H1 (cell line): ENCODE data around the gene PRCD. TPM values are rescaled to one million over a fixed set of nuclear protein-coding genes. Genes with fewer than 3 reads are reported as not detected.
A peak's percentile ranks its signal among the peaks of the same experiment; 100 is the strongest.

Experiments
- CTCF ChIA-PET: fragments of 300-600 bp; sonication (Branson Sonifier 250); formaldehyde crosslinking; loops from one replicate; lab custom pipeline; 2021; ENCODE audit not compliant: partially characterized antibody; lab: Charles Lee
- POLR2A ChIA-PET: fragments of 300-600 bp; sonication (Branson Sonifier 250); formaldehyde crosslinking; loops from one replicate; lab custom pipeline; 2021; ENCODE audit warnings: inconsistent platforms; ENCODE audit not compliant: partially characterized antibody; lab: Charles Lee
- DNase-seq, 2 experiments: peaks; one replicate each; pipeline versions ENCODE4 v3.0.0 to v3.0.0-alpha.2; 2010 to 2022; ENCODE audit warnings: low spot score in 2 of 2, low read depth in 1 of 2, mixed read lengths in 1 of 2
- FAIRE-seq: peaks from 2 replicates; lab custom pipeline; 2011; peaks lifted over from hg19 to GRCh38; lab: Jason Lieb, UNC
- H2AFZ ChIP-seq: 2 replicates; pipeline ENCODE4 v1.8.1; 2012; ENCODE audit warnings: low read length, inconsistent platforms
- H2AK5ac ChIP-seq: 2 replicates; pipeline ENCODE4 v1.6.1; 2013; ENCODE audit warnings: low read depth, low read length
- H2BK120ac ChIP-seq: replicated peaks from 2 replicates; pipeline ENCODE3; 2013; ENCODE audit warnings: low read depth, low read length, inconsistent platforms
- H2BK12ac ChIP-seq: 2 replicates; pipeline ENCODE4 v1.6.1; 2013; ENCODE audit warnings: low read depth, low read length
- H2BK15ac ChIP-seq: 2 replicates; pipeline ENCODE4 v1.6.1; 2013; ENCODE audit warnings: low read length
- H2BK20ac ChIP-seq: 2 replicates; pipeline ENCODE4 v1.6.1; 2013; ENCODE audit warnings: low read length
- H2BK5ac ChIP-seq: 2 replicates; pipeline ENCODE4 v1.6.1; 2013; ENCODE audit warnings: low read depth, low read length
- H3K14ac ChIP-seq: 2 replicates; pipeline ENCODE4 v1.6.1; 2013; ENCODE audit warnings: inconsistent platforms; ENCODE audit not compliant: insufficient read length
- H3K18ac ChIP-seq: 2 replicates; pipeline ENCODE4 v1.6.1; 2013; ENCODE audit warnings: low read length; ENCODE audit errors: extremely low read depth
- H3K23ac ChIP-seq: 2 replicates; pipeline ENCODE4 v1.6.1; 2013; ENCODE audit warnings: inconsistent platforms; ENCODE audit not compliant: insufficient read length
- H3K23me2 ChIP-seq: 2 replicates; pipeline ENCODE4 v1.6.1; 2013; ENCODE audit warnings: low read depth, low read length
- H3K27ac ChIP-seq: 2 replicates; pipeline ENCODE4 v1.6.1; 2011; ENCODE audit warnings: low read depth, low read length, inconsistent platforms
- H3K27me3 ChIP-seq, 4 experiments: replicated peaks in 1 of 4; 1 replicate in 1 of 4; 2 replicates in 3 of 4; pipeline versions ENCODE4 v1.6.1 to v1.8.1; 2011 to 2013; ENCODE audit warnings: low read length in 3 of 4, mild to moderate bottlenecking in 3 of 4, inconsistent platforms in 2 of 4, mixed read lengths in 2 of 4, moderate library complexity in 1 of 4; ENCODE audit not compliant: control insufficient read depth in 3 of 4, insufficient read depth in 3 of 4; ENCODE audit errors: extremely low read depth in 1 of 4
- H3K36me3 ChIP-seq, 4 experiments: 2 replicates each; pipeline versions ENCODE4 v1.6.1 to v1.8.1; 2011 to 2013; ENCODE audit warnings: mild to moderate bottlenecking in 4 of 4, low read length in 3 of 4, moderate library complexity in 2 of 4, control low read depth in 1 of 4, inconsistent platforms in 1 of 4; ENCODE audit not compliant: insufficient read depth in 4 of 4, control insufficient read depth in 2 of 4
- H3K4ac ChIP-seq: replicated peaks from 2 replicates; pipeline ENCODE3; 2013; ENCODE audit warnings: low read length, low read depth, mixed read lengths, inconsistent platforms; ENCODE audit not compliant: insufficient read length
- H3K4me1 ChIP-seq, 4 experiments: replicated peaks in 1 of 4; 1 replicate in 1 of 4; 2 replicates in 3 of 4; pipeline versions ENCODE4 v1.6.1 to v1.8.1; 2011 to 2013; ENCODE audit warnings: low read length in 3 of 4, inconsistent platforms in 2 of 4, mixed read lengths in 1 of 4; ENCODE audit not compliant: insufficient read depth in 4 of 4, control insufficient read depth in 3 of 4
- H3K4me2 ChIP-seq, 2 experiments: 2 replicates each; pipeline versions ENCODE4 v1.6.1 to v1.8.1; 2011 to 2013; ENCODE audit warnings: low read depth in 2 of 2, low read length in 2 of 2, control low read depth in 1 of 2, inconsistent platforms in 1 of 2, mild to moderate bottlenecking in 1 of 2; ENCODE audit not compliant: insufficient read depth in 1 of 2
- H3K4me3 ChIP-seq, 4 experiments: fragments of 200-600, 300-600 bp in 1 of 4; sonication (generic), shearing (Covaris generic), sonication (Bioruptor Twin) in 1 of 4; 2 replicates each; pipeline versions ENCODE4 v1.5.1 to v1.8.1; 2011 to 2016; ENCODE audit warnings: low read length in 4 of 4, low read depth in 3 of 4, control low read depth in 2 of 4, inconsistent platforms in 2 of 4, mild to moderate bottlenecking in 2 of 4, mixed read lengths in 1 of 4, moderate library complexity in 1 of 4; ENCODE audit not compliant: insufficient read depth in 2 of 4; ENCODE audit errors: extremely low read depth in 1 of 4
- H3K56ac ChIP-seq: replicated peaks from 2 replicates; pipeline ENCODE3; 2013; ENCODE audit warnings: low read depth, mild to moderate bottlenecking, mixed read lengths, low read length, inconsistent platforms; ENCODE audit not compliant: insufficient read length
- H3K79me1 ChIP-seq: 2 replicates; pipeline ENCODE4 v1.6.1; 2013; ENCODE audit warnings: low read depth, low read length, control low read depth
- H3K79me2 ChIP-seq, 2 experiments: 2 replicates each; pipeline versions ENCODE4 v1.6.1 to v1.8.1; 2012 to 2013; ENCODE audit warnings: low read length in 2 of 2, mild to moderate bottlenecking in 2 of 2, inconsistent platforms in 1 of 2; ENCODE audit not compliant: insufficient read depth in 2 of 2, control insufficient read depth in 1 of 2
- H3K9ac ChIP-seq, 4 experiments: replicated peaks in 1 of 4; 1 replicate in 1 of 4; 2 replicates in 3 of 4; pipeline versions ENCODE4 v1.6.1 to v1.8.1; 2011 to 2013; ENCODE audit warnings: low read depth in 3 of 4, low read length in 3 of 4, control low read depth in 2 of 4, mild to moderate bottlenecking in 2 of 4, moderate library complexity in 2 of 4, inconsistent platforms in 1 of 4; ENCODE audit errors: extremely low read depth in 1 of 4
- H3K9me3 ChIP-seq, 2 experiments: 2 replicates each; pipeline versions ENCODE4 v1.6.1 to v1.8.1; 2012 to 2013; ENCODE audit warnings: mild to moderate bottlenecking in 2 of 2, moderate library complexity in 2 of 2, control low read depth in 1 of 2, inconsistent platforms in 1 of 2, low read depth in 1 of 2, low read length in 1 of 2, mixed read lengths in 1 of 2; ENCODE audit not compliant: insufficient read depth in 2 of 2
- H4K20me1 ChIP-seq, 2 experiments: replicated peaks in 1 of 2; 2 replicates each; pipeline versions ENCODE3 to v1.8.1; 2011 to 2013; ENCODE audit warnings: inconsistent platforms in 2 of 2, low read length in 2 of 2, mild to moderate bottlenecking in 1 of 2; ENCODE audit not compliant: insufficient read depth in 2 of 2, control insufficient read depth in 1 of 2
- H4K5ac ChIP-seq: 2 replicates; pipeline ENCODE4 v1.6.1; 2013; ENCODE audit warnings: low read length, low read depth, mixed read lengths, inconsistent platforms; ENCODE audit not compliant: insufficient read length
- H4K8ac ChIP-seq: 2 replicates; pipeline ENCODE4 v1.8.0; 2013; ENCODE audit warnings: mild to moderate bottlenecking, moderate library complexity, low read length, inconsistent platforms; ENCODE audit not compliant: insufficient read depth; ENCODE audit errors: extremely low read depth
- H4K91ac ChIP-seq: replicated peaks from 2 replicates; pipeline ENCODE3; 2013; ENCODE audit warnings: low read length, mixed read lengths, inconsistent platforms; ENCODE audit not compliant: insufficient read length
- CBX8 ChIP-seq: fragments of 300-800, 300-1000 bp; sonication (generic); IDR thresholded peaks from 2 replicates; pipeline ENCODE4 v1.7.1; 2016; ENCODE audit warnings: low read depth, low read length, borderline replicate concordance
- CHD1 ChIP-seq: IDR thresholded peaks from 2 replicates; pipeline ENCODE4 v1.6.1; 2012; ENCODE audit warnings: low read depth, low read length, improper control_type of control experiment
- CTBP2 ChIP-seq: IDR thresholded peaks from 2 replicates; pipeline ENCODE4 v1.7.0; 2011; ENCODE audit warnings: borderline replicate concordance, mild to moderate bottlenecking, moderate library complexity, mixed read lengths, low read length; ENCODE audit not compliant: insufficient read depth, insufficient read length
- EZH2 ChIP-seq: fragments of 200-600 bp; sonication (generic); IDR thresholded peaks from 2 replicates; pipeline ENCODE4 v1.7.1; 2012; ENCODE audit warnings: low read depth, mild to moderate bottlenecking, moderate library complexity, low read length, inconsistent platforms; ENCODE audit not compliant: severe bottlenecking
- GABPA ChIP-seq: IDR thresholded peaks from 2 replicates; pipeline ENCODE4 v1.6.1; 2011; ENCODE audit warnings: mild to moderate bottlenecking, low read length, moderate library complexity, borderline replicate concordance; ENCODE audit not compliant: insufficient read depth
- KDM1A ChIP-seq: fragments of 200-600, 300-600 bp; sonication (generic); IDR thresholded peaks from 2 replicates; pipeline ENCODE4 v1.7.1; 2016; ENCODE audit warnings: mild to moderate bottlenecking, low read length, borderline replicate concordance
- MAFK ChIP-seq: IDR thresholded peaks from 2 replicates; pipeline ENCODE4 v1.6.1; 2012; ENCODE audit warnings: low read depth, mild to moderate bottlenecking, improper control_type of control experiment, low read length
- NRF1 ChIP-seq: IDR thresholded peaks from 2 replicates; pipeline ENCODE4 v1.6.1; 2011; ENCODE audit warnings: mild to moderate bottlenecking, low read depth, low read length, improper control_type of control experiment
- RBBP5 ChIP-seq: IDR thresholded peaks from 2 replicates; pipeline ENCODE4 v1.7.1; 2012; ENCODE audit warnings: low read depth, mild to moderate bottlenecking, inconsistent platforms, low read length, moderate library complexity, borderline replicate concordance
- RFX5 ChIP-seq: IDR thresholded peaks from 2 replicates; pipeline ENCODE4 v1.6.1; 2011; ENCODE audit warnings: low read depth, low read length, improper control_type of control experiment, borderline replicate concordance
- SIN3A ChIP-seq, 2 experiments: IDR thresholded peaks in 1 of 2; conservative IDR thresholded peaks in 1 of 2; 2 replicates each; pipeline ENCODE4 v1.6.1; 2011 to 2012; ENCODE audit warnings: low read length in 2 of 2, improper control_type of control experiment in 1 of 2, low read depth in 1 of 2, mild to moderate bottlenecking in 1 of 2
- SP1 ChIP-seq: IDR thresholded peaks from 2 replicates; pipeline ENCODE4 v1.6.1; 2011; ENCODE audit warnings: low read depth, low read length
- SUZ12 ChIP-seq: fragments of 200-600 bp; sonication (generic); IDR thresholded peaks from 2 replicates; pipeline ENCODE4 v1.6.1; 2012; ENCODE audit warnings: mild to moderate bottlenecking, inconsistent platforms, low read length, moderate library complexity, mixed read lengths
- TCF12 ChIP-seq: IDR thresholded peaks from 2 replicates; pipeline ENCODE4 v1.6.1; 2011; ENCODE audit warnings: low read depth, mild to moderate bottlenecking, low read length
- WGBS, 2 experiments: shearing (Covaris generic) in 1 of 2; methylation state at CpG; one replicate each; pipeline versions ENCODE4 v1.1.6 to v1.1.7; 2013 to 2015; ENCODE audit warnings: low lambda C conversion rate in 2 of 2, mixed read lengths in 2 of 2, inconsistent platforms in 1 of 2, low coverage in 1 of 2, missing lambda C conversion rate in 1 of 2; ENCODE audit not compliant: insufficient replicate concordance in 2 of 2, insufficient coverage in 1 of 2, insufficient read length in 1 of 2; ENCODE audit errors: extremely low coverage in 1 of 2, missing lambda C conversion rate in 1 of 2; 5-methylcytosine and 5-hydroxymethylcytosine counted together
- polyA plus RNA-seq, 7 experiments: library from polyadenylated mRNA; depleted of rRNA in 3 of 7; stranded (reverse) in 5 of 7; unstranded in 2 of 7; fragments of >200 nt in 5 of 7; fragments of 200-250 nt in 2 of 7; gene quantifications; 1 replicate in 5 of 7; 2 replicates in 1 of 7; 4 replicates in 1 of 7; pipeline versions ENCODE4 v1.2.1 to v1.2.3, GENCODE V29; 2011 to 2013; ENCODE audit warnings: missing spikeins in 2 of 7, mixed read lengths in 2 of 7
- total RNA-seq: library from RNA; stranded (reverse); fragmentation: NEBNext Ultra II Directional; extraction: Animal tissue kit (Norgen Biotek cat#: 25700); gene quantifications from 2 replicates; pipeline ENCODE4 v1.2.1, GENCODE V29; 2021

PRCD gene
- total and polyA plus RNA-seq, 2 of the 8 experiments (the other 6 are each of a cell fraction or from before 2014, with no cell fraction given) = 0.77 to 2.1 TPM

- H3K56ac ChIP-seq = no peak overlapping the region
- no peak for FAIRE-seq
- H3K9me3 ChIP-seq = no peaks in the 10 kb centered on the region
- no peaks in the 10 kb centered on the region for H3K27me3 ChIP-seq
- H3K79me2 ChIP-seq = peaks cover 23 to 53% of the 10 kb centered on the region in 2 experiments
- H3K79me1 ChIP-seq = peaks cover 10% of the 10 kb centered on the region
- H2AFZ ChIP-seq = no peak overlapping the region
- peaks cover 21 to 63% (median 46%) of the 10 kb centered on the region in 4 experiments for H3K36me3 ChIP-seq
- H3K4me1 ChIP-seq = peaks cover 2 to 10% (median 5%) of the 10 kb centered on the region in 4 experiments; a peak in 6 of 7 replicates
- peaks cover 24 to 27% of the 10 kb centered on the region in 2 experiments for H4K20me1 ChIP-seq
- H2AK5ac ChIP-seq = no peak overlapping the region
- no peak overlapping the region for H3K14ac ChIP-seq
- 93% methylated on average over 6 of the region's 6 CpGs; no CpG with 5 or more reads in 1 of the 2 experiments for WGBS, 2 experiments
- no peak for DNase-seq
- H2BK20ac ChIP-seq = no peak overlapping the region
- H3K4ac ChIP-seq = no peak overlapping the region
- H2BK120ac ChIP-seq = no peak overlapping the region
- no peak overlapping the region for H3K4me3 ChIP-seq
- no peak overlapping the region for H3K18ac ChIP-seq
- H4K91ac ChIP-seq = no peak overlapping the region
- H3K27ac ChIP-seq = no peak overlapping the region
- H3K23me2 ChIP-seq = peaks cover 2% of the 10 kb centered on the region; the same call in 1 of the 2 replicates
- H3K4me2 ChIP-seq = peak overlapping the region in 1 of 2 experiments; percentile 76; a peak in 1 of 4 replicates
- H3K9ac ChIP-seq = no peak overlapping the region
- H2BK12ac ChIP-seq = no peak overlapping the region
- H3K23ac ChIP-seq = no peak overlapping the region
- POLR2A ChIA-PET = interaction anchor here (1.1 to 8.0 kb wide), 13 partner anchors 8 to 167 kb away, joined by 3 to 133 read pairs (median 5); partner anchors contain the start of gene PRCD
- CTCF ChIA-PET = interaction anchor here (0.7 to 5.3 kb wide), 8 partner anchors 9 to 158 kb away, joined by 3 to 34 read pairs (median 4); a partner anchor contains a TSS
- no peak overlapping the region for H4K8ac ChIP-seq
- H2BK15ac ChIP-seq = no peak overlapping the region
- no peak overlapping the region for H4K5ac ChIP-seq
- no peak overlapping the region for H2BK5ac ChIP-seq
- TF ChIP-seq CBX8 (no peak), MAFK (no peak), CHD1 (no peak), TCF12 (no peak), RBBP5 (no peak), GABPA (no peak), SIN3A (conservative IDR thresholded peaks at IDR 0.05 in 1 of 2, IDR thresholded peaks at IDR 0.05 in 1 of 2; ENCODE audit: low read depth in 1 of 2, low read length in 2 of 2) (no peak), KDM1A (no peak), SUZ12 (no peak), EZH2 (no peak), CTBP2 (no peak), NRF1 (no peak), RFX5 (no peak), SP1 (no peak)
Observed at GRCh38 chr17:76560877-76561221, 21.0 kb downstream of the PRCD start.
